GM21528 (cell line): ENCODE data around the gene DAPK2.

Experiments used
- ATAC-seq: cut with Tn5 transposase; IDR thresholded peaks from one replicate; pipeline ENCODE4 v1.9.1; 2021; ENCODE audit warnings: mild to moderate bottlenecking, moderate library complexity; ENCODE audit not compliant: unreplicated experiment, low FRiP score

The DAPK2 gene

GRCh38 chr15:63946524-63947065 is 99.7 kb downstream of the DAPK2 start:
- no peak for ATAC-seq

- ATAC-seq: no peak
Observed at GRCh38 chr15:63945838-63946298, 100.4 kb downstream of the DAPK2 start.

- ATAC-seq: no peak
Observed at GRCh38 chr15:63945007-63945788, 101.1 kb downstream of the DAPK2 start.

- no peak for ATAC-seq
Observed at GRCh38 chr15:63944681-63944955, 101.7 kb downstream of the DAPK2 start.

GRCh38 chr15:63943829-63944680 is 102.2 kb downstream of the DAPK2 start:
- ATAC-seq: no peak

GRCh38 chr15:63942486-63943365 is 103.6 kb downstream of the DAPK2 start:
- ATAC-seq: no peak

GRCh38 chr15:63941698-63942465 is 104.4 kb downstream of the DAPK2 start:
- no peak for ATAC-seq

GRCh38 chr15:63940966-63941620 is 105.2 kb downstream of the DAPK2 start:
- ATAC-seq: no peak

GRCh38 chr15:63939531-63940130 is 106.7 kb downstream of the DAPK2 start:
- no peak for ATAC-seq

GRCh38 chr15:63938486-63939061 is 107.7 kb downstream of the DAPK2 start:
- no peak for ATAC-seq

- no peak for ATAC-seq
Observed at GRCh38 chr15:63933522-63933921, 112.8 kb downstream of the DAPK2 start.

- ATAC-seq: no peak
Observed at GRCh38 chr15:63931556-63931955, 114.7 kb downstream of the DAPK2 start.

GRCh38 chr15:63930034-63930433 is 116.3 kb downstream of the DAPK2 start:
- no peak for ATAC-seq

- ATAC-seq: no peak
Observed at GRCh38 chr15:63928185-63928842, 118.0 kb downstream of the DAPK2 start.

GRCh38 chr15:63923993-63924950 is 122.0 kb downstream of the DAPK2 start:
- ATAC-seq: no peak

- no peak for ATAC-seq
Observed at GRCh38 chr15:63922916-63923315, 123.4 kb downstream of the DAPK2 start.
